SH-SY5Y (cell line): ENCODE results near the gene PABPC3.

Source experiments
- GATA2 ChIP-seq: IDR thresholded peaks from 2 replicates; pipeline ENCODE4 v1.6.1; 2011; ENCODE audit warnings: mild to moderate bottlenecking, low read depth, low read length
- GATA3 ChIP-seq: IDR thresholded peaks from 2 replicates; pipeline ENCODE4 v1.6.1; 2011; ENCODE audit warnings: low read depth, mild to moderate bottlenecking, low read length, moderate library complexity

GRCh38 chr13:25136880-25137787 lies 41.2 kb downstream of the PABPC3 start:
- no peak for TF ChIP-seq GATA2
- no peak for TF ChIP-seq GATA3
